Common myeloid progenitor, CD34-positive (primary cell): Measurements from ENCODE around the gene SCMH1.

Source experiments
- CTCF ChIA-PET: fragments of 350-600 bp; sonication (Branson Sonifier 250); formaldehyde crosslinking; loops from one replicate; lab custom pipeline; 2021; ENCODE audit warnings: antibody characterized with exemption; lab: Charles Lee
- POLR2A ChIA-PET: fragments of 350-600 bp; sonication (Branson Sonifier 250); formaldehyde crosslinking; loops from one replicate; lab custom pipeline; 2021; ENCODE audit warnings: antibody characterized with exemption; lab: Charles Lee
- DNase-seq, 3 donors: peaks; one replicate each; pipeline versions ENCODE4 v3.0.0 to v3.0.0-alpha.2; 2013
- H3K27ac ChIP-seq, 2 experiments: 1 replicate in 1 of 2; 2 replicates in 1 of 2; pipeline ENCODE4 v1.7.0; 2013; ENCODE audit warnings: inconsistent platforms in 2 of 2, low read length in 2 of 2, mild to moderate bottlenecking in 2 of 2, low read depth in 1 of 2, moderate library complexity in 1 of 2; ENCODE audit not compliant: severe bottlenecking in 2 of 2, insufficient read depth in 1 of 2, poor library complexity in 1 of 2
- H3K27me3 ChIP-seq, 5 experiments: replicated peaks in 2 of 5; 1 replicate in 3 of 5; 2 replicates in 2 of 5; pipeline versions ENCODE4 v1.6.1 to v1.7.0; 2013; ENCODE audit warnings: low read length in 4 of 5, mild to moderate bottlenecking in 2 of 5, moderate library complexity in 2 of 5, inconsistent platforms in 1 of 5; ENCODE audit not compliant: insufficient read depth in 5 of 5, control insufficient read depth in 4 of 5
- H3K36me3 ChIP-seq, 4 experiments: 1 replicate in 2 of 4; 2 replicates in 2 of 4; pipeline versions ENCODE4 v1.6.1 to v1.7.0; 2013; ENCODE audit warnings: low read length in 3 of 4, control low read depth in 1 of 4, mild to moderate bottlenecking in 1 of 4; ENCODE audit not compliant: control insufficient read depth in 4 of 4, insufficient read depth in 4 of 4
- H3K4me1 ChIP-seq, 4 experiments: 1 replicate in 3 of 4; 2 replicates in 1 of 4; pipeline versions ENCODE4 v1.6.1 to v1.7.1; 2013; ENCODE audit warnings: low read length in 3 of 4, mild to moderate bottlenecking in 3 of 4, control low read depth in 1 of 4, inconsistent platforms in 1 of 4, moderate library complexity in 1 of 4; ENCODE audit not compliant: control insufficient read depth in 4 of 4, insufficient read depth in 4 of 4; ENCODE audit errors: control extremely low read depth in 1 of 4
- H3K4me3 ChIP-seq, 7 experiments: 1 replicate in 4 of 7; 2 replicates in 3 of 7; pipeline versions ENCODE4 v1.5.1 to v1.7.0; 2013; ENCODE audit warnings: mild to moderate bottlenecking in 7 of 7, low read length in 6 of 7, moderate library complexity in 6 of 7, inconsistent platforms in 2 of 7, low read depth in 2 of 7, control low read depth in 1 of 7; ENCODE audit not compliant: insufficient read depth in 4 of 7, control insufficient read depth in 1 of 7; ENCODE audit errors: extremely low read depth in 1 of 7
- H3K9me3 ChIP-seq, 5 experiments: 1 replicate in 4 of 5; 2 replicates in 1 of 5; pipeline versions ENCODE4 v1.6.1 to v1.7.1; 2013; ENCODE audit warnings: low read length in 4 of 5, mild to moderate bottlenecking in 2 of 5, inconsistent platforms in 1 of 5, low read depth in 1 of 5, moderate library complexity in 1 of 5; ENCODE audit not compliant: control insufficient read depth in 4 of 5, insufficient read depth in 2 of 5; ENCODE audit errors: control extremely low read depth in 1 of 5
- WGBS: methylation state at CpG from one replicate; pipeline ENCODE4 v1.1.5; 2013; ENCODE audit not compliant: insufficient coverage; 5-methylcytosine and 5-hydroxymethylcytosine counted together

The SCMH1 gene

GRCh38 chr1:41021526-41022308 is 220.4 kb downstream of the SCMH1 start, which contains the start of gene SLFNL1:
Gene SLFNL1 (minus strand): TSS chr1:41021725. CDS start chr1:41020660, 1,065 bp downstream.
- no peaks in the 10 kb centered on the region for H3K9me3 ChIP-seq
- 82% methylated on average over 12 of the region's 12 CpGs for WGBS
- H3K4me3 ChIP-seq: no peak within 1 kb of the TSS
- POLR2A ChIA-PET: no interaction called here
- H3K27me3 ChIP-seq: no peaks in the 10 kb centered on the region
- CTCF ChIA-PET: interaction anchor here (2.9 kb wide), 1 partner anchor 18 kb away, joined by 10 read pairs; no protein-coding TSS in a partner anchor
- no peak within 1 kb of the TSS for H3K27ac ChIP-seq
- DNase-seq: no peak
- H3K4me1 ChIP-seq: peaks cover 0 to 5% (median 0%) of the 10 kb centered on the region in 4 experiments
- peaks cover 5 to 58% (median 33%) of the 10 kb centered on the region in 4 experiments for H3K36me3 ChIP-seq

GRCh38 chr1:41020654-41021053 is 221.5 kb downstream of the SCMH1 start:
- Histone ChIP-seq H3K27ac (no peak overlapping the region), H3K4me3 (no peak overlapping the region), H3K36me3 (peaks cover 5 to 60% (median 28%) of the 10 kb centered on the region in 4 experiments), H3K27me3 (no peaks in the 10 kb centered on the region), H3K9me3 (no peaks in the 10 kb centered on the region), H3K4me1 (peaks cover 0 to 6% (median 2%) of the 10 kb centered on the region in 4 experiments)
- 100% methylated on average over 3 of the region's 3 CpGs for WGBS
- ChIA-PET CTCF (interaction anchor here (2.9 kb wide), 1 partner anchor 17 kb away, joined by 10 read pairs; no protein-coding TSS in a partner anchor), POLR2A (no interaction called here)
- no peak for DNase-seq

GRCh38 chr1:41020109-41020576 is 222.0 kb downstream of the SCMH1 start:
- Histone ChIP-seq H3K9me3 (no peaks in the 10 kb centered on the region), H3K36me3 (peaks cover 5 to 61% (median 25%) of the 10 kb centered on the region in 4 experiments), H3K27ac (no peak overlapping the region), H3K27me3 (no peaks in the 10 kb centered on the region), H3K4me3 (no peak overlapping the region), H3K4me1 (peaks cover 0 to 12% (median 5%) of the 10 kb centered on the region in 4 experiments)
- ChIA-PET POLR2A (no interaction called here), CTCF (no interaction called here)
- no peak for DNase-seq
- over 99% methylated on average over 17 of the region's 17 CpGs for WGBS

- 83% methylated on average over 2 of the region's 2 CpGs for WGBS
- CTCF ChIA-PET: no interaction called here
- Histone ChIP-seq H3K4me3 (no peak overlapping the region), H3K27ac (no peak overlapping the region), H3K27me3 (no peaks in the 10 kb centered on the region), H3K4me1 (peaks cover 0 to 20% (median 9%) of the 10 kb centered on the region in 4 experiments), H3K9me3 (no peaks in the 10 kb centered on the region), H3K36me3 (peaks cover 5 to 63% (median 22%) of the 10 kb centered on the region in 4 experiments)
- POLR2A ChIA-PET: no interaction called here
- no peak for DNase-seq
Observed at GRCh38 chr1:41019353-41019745, 222.8 kb downstream of the SCMH1 start.

GRCh38 chr1:41018018-41018410 is 224.1 kb downstream of the SCMH1 start:
- 95% methylated on average over 7 of the region's 8 CpGs for WGBS
- Histone ChIP-seq H3K9me3 (no peaks in the 10 kb centered on the region), H3K27me3 (no peaks in the 10 kb centered on the region), H3K4me1 (peaks cover 0 to 27% (median 13%) of the 10 kb centered on the region in 4 experiments), H3K27ac (no peak overlapping the region), H3K36me3 (peaks cover 3 to 70% (median 17%) of the 10 kb centered on the region in 4 experiments), H3K4me3 (no peak overlapping the region)
- no peak for DNase-seq
- ChIA-PET POLR2A (no interaction called here), CTCF (no interaction called here)

- H3K4me1 ChIP-seq: peaks cover 0 to 27% (median 13%) of the 10 kb centered on the region in 4 experiments
- H3K36me3 ChIP-seq: peaks cover under 1 to 71% (median 19%) of the 10 kb centered on the region in 4 experiments
- POLR2A ChIA-PET: no interaction called here
- no peak for DNase-seq
- no peaks in the 10 kb centered on the region for H3K27me3 ChIP-seq
- H3K4me3 ChIP-seq: no peak overlapping the region
- no peaks in the 10 kb centered on the region for H3K9me3 ChIP-seq
- 98% methylated on average over 44 of the region's 44 CpGs for WGBS
- CTCF ChIA-PET: no interaction called here
- no peak overlapping the region for H3K27ac ChIP-seq
Observed at GRCh38 chr1:41017141-41018017, 224.7 kb downstream of the SCMH1 start.
